ENCODE results near the gene IFNL1. TPM values are rescaled to one million over a fixed set of nuclear protein-coding genes. Genes with fewer than 3 reads are reported as not detected.
"Not testable (repeated sequence)": the region's sequence is repeated elsewhere in the genome, so short reads cannot be mapped to it uniquely, and the experiment has no call there.

The IFNL1 gene
- total and polyA plus RNA-seq, 5 donors from 2014 or later, result not detected

GRCh38 chr19:39329948-39330347 is 33.7 kb downstream of the IFNL1 start:
- H3K36me3 Mint-ChIP-seq, result peaks cover 20% of the 10 kb centered on the region
- DNase-seq, result no peak
- H3K27ac ChIP-seq (ENCODE audit: insufficient read depth, low read length, poor library complexity, severe bottlenecking), result no peak overlapping the region
- H3K36me3 ChIP-seq (ENCODE audit: control insufficient read depth, insufficient read depth, low read length), result peaks cover 44% of the 10 kb centered on the region
- H3K9me3 Mint-ChIP-seq, result no peaks in the 10 kb centered on the region
- H3K4me1 ChIP-seq (ENCODE audit: control insufficient read depth, insufficient read depth, low read length, poor library complexity, severe bottlenecking), result peaks cover 57% of the 10 kb centered on the region
- H3K4me3 Mint-ChIP-seq, result peak overlapping the region; percentile 50 to 78 (median 70)
- no peaks in the 10 kb centered on the region for H3K27me3 ChIP-seq (ENCODE audit: control insufficient read depth, insufficient read depth, low read length)
- peak overlapping the region in 2 of 3 donors; percentile 17 to 85 for H3K27ac Mint-ChIP-seq
- ATAC-seq (ENCODE audit: low read depth in 2 of 2), result no peak
- H3K27me3 Mint-ChIP-seq, result no peaks in the 10 kb centered on the region
- no peak overlapping the region for H3K4me3 ChIP-seq (ENCODE audit: low read depth, low read length)
- peaks cover 0 to 88% (median 40%) of the 10 kb centered on the region in 4 donors for H3K4me1 Mint-ChIP-seq
- no peaks in the 10 kb centered on the region for H3K9me3 ChIP-seq (ENCODE audit: control insufficient read depth in 2 of 2, low read length in 2 of 2)

- Histone ChIP-seq H3K36me3 (ENCODE audit: control insufficient read depth, insufficient read depth, low read length) (peaks cover 37% of the 10 kb centered on the region), H3K4me3 (ENCODE audit: low read depth, low read length) (no peak overlapping the region), H3K9me3 (ENCODE audit: control insufficient read depth in 2 of 2, low read length in 2 of 2) (no peaks in the 10 kb centered on the region), H3K27ac (ENCODE audit: insufficient read depth, low read length, poor library complexity, severe bottlenecking) (peak overlapping the region; percentile 14), H3K4me1 (ENCODE audit: control insufficient read depth, insufficient read depth, low read length, poor library complexity, severe bottlenecking) (peaks cover 72% of the 10 kb centered on the region), H3K27me3 (ENCODE audit: control insufficient read depth, insufficient read depth, low read length) (no peaks in the 10 kb centered on the region)
- Mint-ChIP-seq H3K36me3 (peaks cover 28% of the 10 kb centered on the region), H3K4me1 (peaks cover 4 to 91% (median 45%) of the 10 kb centered on the region in 4 donors), H3K4me3 (peak overlapping the region; percentile 71 to 100 (median 99)), H3K27me3 (peaks cover 2% of the 10 kb centered on the region), H3K9me3 (no peaks in the 10 kb centered on the region), H3K27ac (peak overlapping the region in 2 of 3 donors; percentile 80 to 88)
- no peak for DNase-seq
- no peak for ATAC-seq (ENCODE audit: low read depth in 2 of 2)
Observed at GRCh38 chr19:39332293-39332692, 36.1 kb downstream of the IFNL1 start.

- not testable (repeated sequence) for H3K27me3 Mint-ChIP-seq; DNase-seq; H3K27ac ChIP-seq (ENCODE audit: insufficient read depth, low read length, poor library complexity, severe bottlenecking); H3K9me3 Mint-ChIP-seq; ATAC-seq (ENCODE audit: low read depth in 2 of 2); H3K27me3 ChIP-seq (ENCODE audit: control insufficient read depth, insufficient read depth, low read length); H3K9me3 ChIP-seq (ENCODE audit: control insufficient read depth in 2 of 2, low read length in 2 of 2); H3K4me3 ChIP-seq (ENCODE audit: low read depth, low read length)
- Mint-ChIP-seq H3K36me3 (peaks cover 28% of the 10 kb centered on the region), H3K4me3 (peak overlapping the region; percentile 71 to 100 (median 99)), H3K4me1 (peaks cover 6 to 91% (median 46%) of the 10 kb centered on the region in 4 donors), H3K27ac (peak overlapping the region; percentile 77 to 88 (median 80))
- peaks cover 33% of the 10 kb centered on the region for H3K36me3 ChIP-seq (ENCODE audit: control insufficient read depth, insufficient read depth, low read length)
- H3K4me1 ChIP-seq (ENCODE audit: control insufficient read depth, insufficient read depth, low read length, poor library complexity, severe bottlenecking), result peaks cover 70% of the 10 kb centered on the region
Observed at GRCh38 chr19:39332738-39333137, 36.5 kb downstream of the IFNL1 start.

- peak overlapping the region; percentile 94 to 100 (median 99) for H3K4me3 Mint-ChIP-seq
- ATAC-seq (ENCODE audit: low read depth in 2 of 2) (no peak), DNase-seq (no peak)
- no peaks in the 10 kb centered on the region for H3K27me3 ChIP-seq (ENCODE audit: control insufficient read depth, insufficient read depth, low read length)
- H3K4me3 ChIP-seq (ENCODE audit: low read depth, low read length), result peak overlapping the region; percentile 56
- peaks cover 29% of the 10 kb centered on the region for H3K36me3 ChIP-seq (ENCODE audit: control insufficient read depth, insufficient read depth, low read length)
- H3K36me3 Mint-ChIP-seq, result peaks cover 22% of the 10 kb centered on the region
- peaks cover 6 to 90% (median 45%) of the 10 kb centered on the region in 4 donors for H3K4me1 Mint-ChIP-seq
- peak overlapping the region in 2 of 3 donors; percentile 80 to 100 for H3K27ac Mint-ChIP-seq
- H3K9me3 Mint-ChIP-seq, result no peaks in the 10 kb centered on the region
- peaks cover 68% of the 10 kb centered on the region for H3K4me1 ChIP-seq (ENCODE audit: control insufficient read depth, insufficient read depth, low read length, poor library complexity, severe bottlenecking)
- H3K27ac ChIP-seq (ENCODE audit: insufficient read depth, low read length, poor library complexity, severe bottlenecking), result peak overlapping the region; percentile 24
- no peaks in the 10 kb centered on the region for H3K9me3 ChIP-seq (ENCODE audit: control insufficient read depth in 2 of 2, low read length in 2 of 2)
- peaks cover 4% of the 10 kb centered on the region for H3K27me3 Mint-ChIP-seq
Observed at GRCh38 chr19:39333507-39333906, 37.3 kb downstream of the IFNL1 start.

- Mint-ChIP-seq H3K27ac (peak overlapping the region; percentile 98 to 100 (median 100)), H3K36me3 (peaks cover 16% of the 10 kb centered on the region), H3K4me1 (peaks cover 6 to 80% (median 38%) of the 10 kb centered on the region in 4 donors), H3K27me3 (peaks cover 4% of the 10 kb centered on the region), H3K9me3 (no peaks in the 10 kb centered on the region), H3K4me3 (peak overlapping the region; percentile 94 to 100 (median 99))
- Histone ChIP-seq H3K4me1 (ENCODE audit: control insufficient read depth, insufficient read depth, low read length, poor library complexity, severe bottlenecking) (peaks cover 58% of the 10 kb centered on the region), H3K27me3 (ENCODE audit: control insufficient read depth, insufficient read depth, low read length) (no peaks in the 10 kb centered on the region), H3K9me3 (ENCODE audit: control insufficient read depth in 2 of 2, low read length in 2 of 2) (no peaks in the 10 kb centered on the region), H3K4me3 (ENCODE audit: low read depth, low read length) (peak overlapping the region; percentile 90), H3K27ac (ENCODE audit: insufficient read depth, low read length, poor library complexity, severe bottlenecking) (peak overlapping the region; percentile 88), H3K36me3 (ENCODE audit: control insufficient read depth, insufficient read depth, low read length) (peaks cover 19% of the 10 kb centered on the region)
- ATAC-seq (ENCODE audit: low read depth in 2 of 2) (no peak), DNase-seq (no peak)
Observed at GRCh38 chr19:39334444-39334976, 38.3 kb downstream of the IFNL1 start.

GRCh38 chr19:39335168-39335548 is 39.0 kb downstream of the IFNL1 start:
- Histone ChIP-seq H3K4me1 (ENCODE audit: control insufficient read depth, insufficient read depth, low read length, poor library complexity, severe bottlenecking) (peaks cover 57% of the 10 kb centered on the region), H3K9me3 (ENCODE audit: control insufficient read depth in 2 of 2, low read length in 2 of 2) (no peaks in the 10 kb centered on the region), H3K27me3 (ENCODE audit: control insufficient read depth, insufficient read depth, low read length) (no peaks in the 10 kb centered on the region), H3K4me3 (ENCODE audit: low read depth, low read length) (peak overlapping the region; percentile 90), H3K27ac (ENCODE audit: insufficient read depth, low read length, poor library complexity, severe bottlenecking) (peak overlapping the region; percentile 88), H3K36me3 (ENCODE audit: control insufficient read depth, insufficient read depth, low read length) (peaks cover 15% of the 10 kb centered on the region)
- Mint-ChIP-seq H3K27me3 (peaks cover 4% of the 10 kb centered on the region), H3K36me3 (peaks cover 16% of the 10 kb centered on the region), H3K27ac (peak overlapping the region; percentile 98 to 100 (median 100)), H3K4me1 (peaks cover 6 to 80% (median 38%) of the 10 kb centered on the region in 4 donors), H3K4me3 (peak overlapping the region; percentile 94 to 100 (median 99)), H3K9me3 (no peaks in the 10 kb centered on the region)
- DNase-seq (peak in 2 of 3 donors; percentile 24 to 49), ATAC-seq (ENCODE audit: low read depth in 2 of 2) (peak; percentile 23 to 25)

GRCh38 chr19:39336483-39336882 is 40.3 kb downstream of the IFNL1 start:
- Histone ChIP-seq H3K36me3 (ENCODE audit: control insufficient read depth, insufficient read depth, low read length) (peaks cover 4% of the 10 kb centered on the region), H3K9me3 (ENCODE audit: control insufficient read depth in 2 of 2, low read length in 2 of 2) (no peaks in the 10 kb centered on the region), H3K27ac (ENCODE audit: insufficient read depth, low read length, poor library complexity, severe bottlenecking) (peak overlapping the region; percentile 88), H3K4me3 (ENCODE audit: low read depth, low read length) (no peak overlapping the region), H3K4me1 (ENCODE audit: control insufficient read depth, insufficient read depth, low read length, poor library complexity, severe bottlenecking) (peaks cover 57% of the 10 kb centered on the region), H3K27me3 (ENCODE audit: control insufficient read depth, insufficient read depth, low read length) (no peaks in the 10 kb centered on the region)
- H3K9me3 Mint-ChIP-seq, result no peaks in the 10 kb centered on the region
- no peak for ATAC-seq (ENCODE audit: low read depth in 2 of 2)
- peak overlapping the region; percentile 98 to 100 (median 100) for H3K27ac Mint-ChIP-seq
- H3K36me3 Mint-ChIP-seq, result peaks cover 11% of the 10 kb centered on the region
- H3K4me3 Mint-ChIP-seq, result peak overlapping the region; percentile 94 to 100 (median 99)
- peaks cover 6 to 80% (median 39%) of the 10 kb centered on the region in 4 donors for H3K4me1 Mint-ChIP-seq
- no peak for DNase-seq
- peaks cover 4% of the 10 kb centered on the region for H3K27me3 Mint-ChIP-seq

- Mint-ChIP-seq H3K4me1 (peaks cover 6 to 74% (median 47%) of the 10 kb centered on the region in 4 donors), H3K27ac (peak overlapping the region in 2 of 3 donors; percentile 91 to 94), H3K27me3 (peaks cover 7% of the 10 kb centered on the region), H3K9me3 (no peaks in the 10 kb centered on the region), H3K36me3 (peaks cover 14% of the 10 kb centered on the region), H3K4me3 (peak overlapping the region; percentile 81 to 100 (median 96))
- Histone ChIP-seq H3K36me3 (ENCODE audit: control insufficient read depth, insufficient read depth, low read length) (no peaks in the 10 kb centered on the region), H3K27me3 (ENCODE audit: control insufficient read depth, insufficient read depth, low read length) (no peaks in the 10 kb centered on the region), H3K4me1 (ENCODE audit: control insufficient read depth, insufficient read depth, low read length, poor library complexity, severe bottlenecking) (peaks cover 52% of the 10 kb centered on the region), H3K9me3 (ENCODE audit: control insufficient read depth in 2 of 2, low read length in 2 of 2) (no peaks in the 10 kb centered on the region), H3K4me3 (ENCODE audit: low read depth, low read length) (no peak overlapping the region), H3K27ac (ENCODE audit: insufficient read depth, low read length, poor library complexity, severe bottlenecking) (no peak overlapping the region)
- DNase-seq, result no peak
- ATAC-seq (ENCODE audit: low read depth in 2 of 2), result no peak
Observed at GRCh38 chr19:39339674-39340073, 43.5 kb downstream of the IFNL1 start.
